HEK293 (cell line): ENCODE measurements around the gene C19orf47.

Experiments
- FEZF1 ChIP-seq: fragments of 450-650 bp; formaldehyde crosslinking; IDR thresholded peaks from 2 replicates; pipeline ENCODE4 v1.5.1; 2016; ENCODE audit warnings: missing biosample characterization, missing genetic modification characterization
- HOXD13 ChIP-seq: sonication (generic); formaldehyde crosslinking; IDR thresholded peaks from 2 replicates; pipeline ENCODE4 v1.8.0; 2022; ENCODE audit warnings: missing genetic modification reagents, borderline replicate concordance
- KLF9 ChIP-seq: fragments of 450-650 bp; formaldehyde crosslinking; IDR thresholded peaks from 2 replicates; pipeline ENCODE4 v1.5.1; 2016; ENCODE audit warnings: missing biosample characterization, missing genetic modification characterization, low read depth
- TCF7L2 ChIP-seq: IDR thresholded peaks from 2 replicates; pipeline ENCODE4 v1.6.1; 2011; ENCODE audit warnings: low read depth, mild to moderate bottlenecking, inconsistent platforms, low read length, moderate library complexity, borderline replicate concordance
- YY1 ChIP-seq: fragments of 450-650 bp; formaldehyde crosslinking; IDR thresholded peaks from 2 replicates; pipeline ENCODE4 v1.5.1; 2018; ENCODE audit warnings: missing biosample characterization, missing genetic modification characterization
- ZBTB48 ChIP-seq: fragments of 450-650 bp; formaldehyde crosslinking; IDR thresholded peaks from 2 replicates; pipeline ENCODE4 v1.5.1; 2016; ENCODE audit warnings: missing biosample characterization, missing genetic modification characterization
- ZNF140 ChIP-seq: fragments of 450-650 bp; formaldehyde crosslinking; IDR thresholded peaks from 2 replicates; pipeline ENCODE4 v1.5.1; 2016; ENCODE audit warnings: missing biosample characterization, missing genetic modification characterization
- ZNF155 ChIP-seq: fragments of 450-650 bp; formaldehyde crosslinking; IDR thresholded peaks from 2 replicates; pipeline ENCODE4 v1.5.1; 2016; ENCODE audit warnings: missing biosample characterization, missing genetic modification characterization
- ZNF175 ChIP-seq: fragments of 450-650 bp; formaldehyde crosslinking; IDR thresholded peaks from 2 replicates; pipeline ENCODE4 v1.5.1; 2016; ENCODE audit warnings: missing biosample characterization, missing genetic modification characterization
- ZNF23 ChIP-seq: fragments of 450-650 bp; formaldehyde crosslinking; IDR thresholded peaks from 2 replicates; pipeline ENCODE4 v1.5.1; 2016; ENCODE audit warnings: missing biosample characterization, missing genetic modification characterization, borderline replicate concordance
- ZNF274 ChIP-seq, 2 experiments: fragments of 200-500 bp in 1 of 2; fragments of 450-650 bp in 1 of 2; sonication (Bioruptor generic) in 1 of 2; formaldehyde crosslinking in 1 of 2; IDR thresholded peaks; 2 replicates each; pipeline versions ENCODE4 v1.5.1 to v1.6.1; 2014 to 2016; ENCODE audit warnings: borderline replicate concordance in 1 of 2, inconsistent platforms in 1 of 2, low read length in 1 of 2, missing biosample characterization in 1 of 2, missing genetic modification characterization in 1 of 2
- ZNF433 ChIP-seq: fragments of 450-650 bp; formaldehyde crosslinking; IDR thresholded peaks from 2 replicates; pipeline ENCODE4 v1.5.1; 2016; ENCODE audit warnings: missing biosample characterization, missing genetic modification characterization, low read depth
- ZNF510 ChIP-seq: fragments of 450-650 bp; formaldehyde crosslinking; IDR thresholded peaks from 2 replicates; pipeline ENCODE4 v1.5.1; 2018; ENCODE audit warnings: mild to moderate bottlenecking, missing genetic modification characterization, missing biosample characterization; ENCODE audit not compliant: insufficient replicate concordance
- ZNF555 ChIP-seq: fragments of 450-650 bp; formaldehyde crosslinking; conservative IDR thresholded peaks from 2 replicates; pipeline ENCODE4 v1.5.1; 2017; ENCODE audit warnings: missing biosample characterization, mild to moderate bottlenecking, missing genetic modification characterization, inconsistent platforms
- ZNF558 ChIP-seq: fragments of 450-650 bp; formaldehyde crosslinking; IDR thresholded peaks from 2 replicates; pipeline ENCODE4 v1.5.1; 2016; ENCODE audit warnings: missing biosample characterization, missing genetic modification characterization
- ZNF560 ChIP-seq: fragments of 450-650 bp; formaldehyde crosslinking; IDR thresholded peaks from 2 replicates; pipeline ENCODE4 v1.5.1; 2017; ENCODE audit warnings: missing biosample characterization, missing genetic modification characterization, borderline replicate concordance
- ZNF596 ChIP-seq: fragments of 450-650 bp; IDR thresholded peaks from 2 replicates; pipeline ENCODE4 v1.5.0; 2018; ENCODE audit warnings: missing biosample characterization, mild to moderate bottlenecking, missing genetic modification characterization, moderate library complexity
- ZNF610 ChIP-seq: fragments of 450-650 bp; formaldehyde crosslinking; IDR thresholded peaks from 2 replicates; pipeline ENCODE4 v1.5.1; 2016; ENCODE audit warnings: missing biosample characterization, missing genetic modification characterization, borderline replicate concordance
- ZNF624 ChIP-seq: fragments of 450-650 bp; formaldehyde crosslinking; IDR thresholded peaks from 2 replicates; pipeline ENCODE4 v1.5.1; 2017; ENCODE audit warnings: missing biosample characterization, missing genetic modification characterization
- ZNF776 ChIP-seq: fragments of 450-650 bp; formaldehyde crosslinking; IDR thresholded peaks from 2 replicates; pipeline ENCODE4 v1.5.0; 2017; ENCODE audit warnings: missing biosample characterization, missing genetic modification characterization, borderline replicate concordance
- ZXDB ChIP-seq: fragments of 450-650 bp; formaldehyde crosslinking; IDR thresholded peaks from 2 replicates; pipeline ENCODE4 v1.5.1; 2016; ENCODE audit warnings: missing biosample characterization, missing genetic modification characterization
- TF ChIP-seq, protein P1 (sequence below): fragments of 450-650 bp; formaldehyde crosslinking; IDR thresholded peaks from 2 replicates; pipeline ENCODE4 v1.5.1; 2016; ENCODE audit warnings: missing biosample characterization, missing genetic modification characterization
- TF ChIP-seq, protein P2 (sequence below): fragments of 450-650 bp; formaldehyde crosslinking; IDR thresholded peaks from 2 replicates; pipeline ENCODE4 v1.5.1; 2016; ENCODE audit warnings: missing biosample characterization, missing genetic modification characterization
- TF ChIP-seq, protein P3 (sequence below): fragments of 450-650 bp; IDR thresholded peaks from 2 replicates; pipeline ENCODE4 v1.5.1; 2018; ENCODE audit warnings: missing biosample characterization, mild to moderate bottlenecking, missing genetic modification characterization
- TF ChIP-seq, protein P4 (sequence below): fragments of 450-650 bp; formaldehyde crosslinking; IDR thresholded peaks from 2 replicates; pipeline ENCODE4; 2016; ENCODE audit warnings: missing biosample characterization, missing genetic modification characterization
- TF ChIP-seq, protein P5 (sequence below): fragments of 450-650 bp; formaldehyde crosslinking; IDR thresholded peaks from 2 replicates; pipeline ENCODE4 v1.5.1; 2016; ENCODE audit warnings: missing biosample characterization, missing genetic modification characterization

Gene C19orf47

DNA sequence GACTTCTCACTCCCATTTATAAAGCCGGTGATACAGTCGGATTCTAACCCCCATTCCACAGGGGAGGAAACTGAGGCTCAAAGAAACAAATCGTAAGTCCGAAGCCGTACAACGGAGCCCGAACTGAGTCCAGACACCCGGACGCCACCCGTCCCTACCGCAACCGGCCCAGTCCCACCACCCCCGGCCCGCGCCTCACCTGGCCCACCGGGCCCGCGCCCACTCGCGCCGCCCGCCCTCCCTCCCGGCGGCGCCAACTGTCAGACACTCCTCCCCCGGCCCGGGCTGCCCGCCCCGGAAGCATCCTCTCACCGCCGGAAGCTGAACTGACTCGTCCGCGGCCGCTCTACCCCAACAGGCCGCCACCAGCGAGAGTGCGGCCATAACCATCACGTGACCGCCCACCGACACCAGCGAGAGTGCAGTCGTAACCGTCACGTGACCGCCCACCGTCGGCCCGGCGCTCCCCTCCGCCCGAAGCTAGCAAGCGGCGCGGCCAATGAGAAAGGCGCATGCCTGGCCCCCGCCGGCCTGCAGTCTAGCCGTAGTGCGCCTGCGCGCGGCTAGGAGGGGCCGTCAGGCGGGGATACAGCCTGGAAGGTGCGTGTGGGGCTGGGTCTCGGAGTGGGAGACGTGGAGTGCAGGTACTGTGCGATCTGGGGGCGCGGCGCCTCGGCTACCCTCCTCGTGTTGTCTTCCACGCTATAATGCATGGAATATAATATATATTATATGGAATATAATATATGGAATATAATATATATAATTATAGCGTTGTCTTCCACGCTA lies at the start of gene C19orf47, which contains the start of gene PLD3 (continued):
- TF ChIP-seq ZNF140 (tag by site-specific recombination) = peak; percentile 87
- TF ChIP-seq, protein P1, sequence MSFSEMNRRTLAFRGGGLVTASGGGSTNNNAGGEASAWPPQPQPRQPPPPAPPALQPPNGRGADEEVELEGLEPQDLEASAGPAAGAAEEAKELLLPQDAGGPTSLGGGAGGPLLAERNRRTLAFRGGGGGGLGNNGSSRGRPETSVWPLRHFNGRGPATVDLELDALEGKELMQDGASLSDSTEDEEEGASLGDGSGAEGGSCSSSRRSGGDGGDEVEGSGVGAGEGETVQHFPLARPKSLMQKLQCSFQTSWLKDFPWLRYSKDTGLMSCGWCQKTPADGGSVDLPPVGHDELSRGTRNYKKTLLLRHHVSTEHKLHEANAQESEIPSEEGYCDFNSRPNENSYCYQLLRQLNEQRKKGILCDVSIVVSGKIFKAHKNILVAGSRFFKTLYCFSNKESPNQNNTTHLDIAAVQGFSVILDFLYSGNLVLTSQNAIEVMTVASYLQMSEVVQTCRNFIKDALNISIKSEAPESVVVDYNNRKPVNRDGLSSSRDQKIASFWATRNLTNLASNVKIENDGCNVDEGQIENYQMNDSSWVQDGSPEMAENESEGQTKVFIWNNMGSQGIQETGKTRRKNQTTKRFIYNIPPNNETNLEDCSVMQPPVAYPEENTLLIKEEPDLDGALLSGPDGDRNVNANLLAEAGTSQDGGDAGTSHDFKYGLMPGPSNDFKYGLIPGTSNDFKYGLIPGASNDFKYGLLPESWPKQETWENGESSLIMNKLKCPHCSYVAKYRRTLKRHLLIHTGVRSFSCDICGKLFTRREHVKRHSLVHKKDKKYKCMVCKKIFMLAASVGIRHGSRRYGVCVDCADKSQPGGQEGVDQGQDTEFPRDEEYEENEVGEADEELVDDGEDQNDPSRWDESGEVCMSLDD (tag by site-specific recombination) = peak; percentile 74; the same call in 1 of the 2 replicates
- no peak for TF ChIP-seq ZNF23 (tag by site-specific recombination)
- TF ChIP-seq ZXDB (tag by site-specific recombination) = peak; percentile 94
- TF ChIP-seq, protein P2, sequence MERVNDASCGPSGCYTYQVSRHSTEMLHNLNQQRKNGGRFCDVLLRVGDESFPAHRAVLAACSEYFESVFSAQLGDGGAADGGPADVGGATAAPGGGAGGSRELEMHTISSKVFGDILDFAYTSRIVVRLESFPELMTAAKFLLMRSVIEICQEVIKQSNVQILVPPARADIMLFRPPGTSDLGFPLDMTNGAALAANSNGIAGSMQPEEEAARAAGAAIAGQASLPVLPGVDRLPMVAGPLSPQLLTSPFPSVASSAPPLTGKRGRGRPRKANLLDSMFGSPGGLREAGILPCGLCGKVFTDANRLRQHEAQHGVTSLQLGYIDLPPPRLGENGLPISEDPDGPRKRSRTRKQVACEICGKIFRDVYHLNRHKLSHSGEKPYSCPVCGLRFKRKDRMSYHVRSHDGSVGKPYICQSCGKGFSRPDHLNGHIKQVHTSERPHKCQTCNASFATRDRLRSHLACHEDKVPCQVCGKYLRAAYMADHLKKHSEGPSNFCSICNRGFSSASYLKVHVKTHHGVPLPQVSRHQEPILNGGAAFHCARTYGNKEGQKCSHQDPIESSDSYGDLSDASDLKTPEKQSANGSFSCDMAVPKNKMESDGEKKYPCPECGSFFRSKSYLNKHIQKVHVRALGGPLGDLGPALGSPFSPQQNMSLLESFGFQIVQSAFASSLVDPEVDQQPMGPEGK (tag by site-specific recombination) = peak; percentile 97
- TF ChIP-seq KLF9 (tag by site-specific recombination) = peak; percentile 87
- TF ChIP-seq ZNF560 = no peak
- TF ChIP-seq, protein P3, sequence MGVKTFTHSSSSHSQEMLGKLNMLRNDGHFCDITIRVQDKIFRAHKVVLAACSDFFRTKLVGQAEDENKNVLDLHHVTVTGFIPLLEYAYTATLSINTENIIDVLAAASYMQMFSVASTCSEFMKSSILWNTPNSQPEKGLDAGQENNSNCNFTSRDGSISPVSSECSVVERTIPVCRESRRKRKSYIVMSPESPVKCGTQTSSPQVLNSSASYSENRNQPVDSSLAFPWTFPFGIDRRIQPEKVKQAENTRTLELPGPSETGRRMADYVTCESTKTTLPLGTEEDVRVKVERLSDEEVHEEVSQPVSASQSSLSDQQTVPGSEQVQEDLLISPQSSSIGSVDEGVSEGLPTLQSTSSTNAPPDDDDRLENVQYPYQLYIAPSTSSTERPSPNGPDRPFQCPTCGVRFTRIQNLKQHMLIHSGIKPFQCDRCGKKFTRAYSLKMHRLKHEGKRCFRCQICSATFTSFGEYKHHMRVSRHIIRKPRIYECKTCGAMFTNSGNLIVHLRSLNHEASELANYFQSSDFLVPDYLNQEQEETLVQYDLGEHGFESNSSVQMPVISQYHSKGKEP (tag by site-specific recombination) = peak; percentile 79
- no peak for TF ChIP-seq ZNF155 (tag by site-specific recombination)
- TF ChIP-seq ZNF558 (tag by site-specific recombination) = no peak
- TF ChIP-seq TCF7L2 = no peak
- TF ChIP-seq, protein P4, sequence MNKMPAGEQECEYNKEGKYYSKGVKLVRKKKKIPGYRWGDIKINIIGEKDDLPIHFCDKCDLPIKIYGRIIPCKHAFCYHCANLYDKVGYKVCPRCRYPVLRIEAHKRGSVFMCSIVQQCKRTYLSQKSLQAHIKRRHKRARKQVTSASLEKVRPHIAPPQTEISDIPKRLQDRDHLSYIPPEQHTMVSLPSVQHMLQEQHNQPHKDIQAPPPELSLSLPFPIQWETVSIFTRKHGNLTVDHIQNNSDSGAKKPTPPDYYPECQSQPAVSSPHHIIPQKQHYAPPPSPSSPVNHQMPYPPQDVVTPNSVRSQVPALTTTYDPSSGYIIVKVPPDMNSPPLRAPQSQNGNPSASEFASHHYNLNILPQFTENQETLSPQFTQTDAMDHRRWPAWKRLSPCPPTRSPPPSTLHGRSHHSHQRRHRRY (tag by site-specific recombination) = no peak
- no peak; the same call in 1 of the 2 replicates for TF ChIP-seq ZNF596 (tag by site-specific recombination)
- peak; percentile 100; the same call in 1 of the 2 replicates for TF ChIP-seq ZNF175
- peak; percentile 55; the same call in 1 of the 2 replicates for TF ChIP-seq FEZF1 (tag by site-specific recombination)
- TF ChIP-seq ZBTB48 (tag by site-specific recombination) = no peak; the same call in 1 of the 2 replicates
- TF ChIP-seq ZNF433 (tag by site-specific recombination) = no peak; the same call in 1 of the 2 replicates
- peak; percentile 97; the same call in 1 of the 2 replicates for TF ChIP-seq YY1 (tag by site-specific recombination)
- TF ChIP-seq, protein P5, sequence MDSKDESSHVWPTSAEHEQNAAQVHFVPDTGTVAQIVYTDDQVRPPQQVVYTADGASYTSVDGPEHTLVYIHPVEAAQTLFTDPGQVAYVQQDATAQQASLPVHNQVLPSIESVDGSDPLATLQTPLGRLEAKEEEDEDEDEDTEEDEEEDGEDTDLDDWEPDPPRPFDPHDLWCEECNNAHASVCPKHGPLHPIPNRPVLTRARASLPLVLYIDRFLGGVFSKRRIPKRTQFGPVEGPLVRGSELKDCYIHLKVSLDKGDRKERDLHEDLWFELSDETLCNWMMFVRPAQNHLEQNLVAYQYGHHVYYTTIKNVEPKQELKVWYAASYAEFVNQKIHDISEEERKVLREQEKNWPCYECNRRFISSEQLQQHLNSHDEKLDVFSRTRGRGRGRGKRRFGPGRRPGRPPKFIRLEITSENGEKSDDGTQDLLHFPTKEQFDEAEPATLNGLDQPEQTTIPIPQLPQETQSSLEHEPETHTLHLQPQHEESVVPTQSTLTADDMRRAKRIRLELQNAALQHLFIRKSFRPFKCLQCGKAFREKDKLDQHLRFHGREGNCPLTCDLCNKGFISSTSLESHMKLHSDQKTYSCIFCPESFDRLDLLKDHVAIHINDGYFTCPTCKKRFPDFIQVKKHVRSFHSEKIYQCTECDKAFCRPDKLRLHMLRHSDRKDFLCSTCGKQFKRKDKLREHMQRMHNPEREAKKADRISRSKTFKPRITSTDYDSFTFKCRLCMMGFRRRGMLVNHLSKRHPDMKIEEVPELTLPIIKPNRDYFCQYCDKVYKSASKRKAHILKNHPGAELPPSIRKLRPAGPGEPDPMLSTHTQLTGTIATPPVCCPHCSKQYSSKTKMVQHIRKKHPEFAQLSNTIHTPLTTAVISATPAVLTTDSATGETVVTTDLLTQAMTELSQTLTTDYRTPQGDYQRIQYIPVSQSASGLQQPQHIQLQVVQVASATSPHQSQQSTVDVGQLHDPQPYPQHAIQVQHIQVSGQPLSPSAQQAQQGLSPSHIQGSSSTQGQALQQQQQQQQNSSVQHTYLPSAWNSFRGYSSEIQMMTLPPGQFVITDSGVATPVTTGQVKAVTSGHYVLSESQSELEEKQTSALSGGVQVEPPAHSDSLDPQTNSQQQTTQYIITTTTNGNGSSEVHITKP = peak; percentile 71
- TF ChIP-seq ZNF274 (IDR thresholded peaks at IDR 0.05; ENCODE audit: low read length) = no peak
- no peak for TF ChIP-seq ZNF274 (tag by site-specific recombination; IDR thresholded peaks at IDR 0.05; ENCODE audit: borderline replicate concordance)
- TF ChIP-seq HOXD13 (CRISPR knock-in tag) = no peak
- TF ChIP-seq ZNF624 (tag by site-specific recombination) = no peak
- no peak for TF ChIP-seq ZNF776 (tag by site-specific recombination)
- no peak for TF ChIP-seq ZNF510 (tag by site-specific recombination)
- peak; percentile 98 for TF ChIP-seq ZNF610
- TF ChIP-seq ZNF555 = no peak
